GM23338 (cell line): ENCODE measurements around the gene PLEKHD1. TPM values are rescaled to one million over a fixed set of nuclear protein-coding genes. Genes with fewer than 3 reads are reported as not detected.

ENCODE experiments used
- ATAC-seq: fragments of 200-7000 bp; cut with Tn5 transposase; 3 replicates; pipeline ENCODE4 v1.9.1; 2020
- DNase-seq: peaks from one replicate; pipeline ENCODE4 v3.0.0-alpha.2; 2015; ENCODE audit warnings: low spot score
- H2AFZ ChIP-seq: fragments of 200-600 bp; sonication (generic); 2 replicates; pipeline ENCODE4 v1.8.0; 2016; ENCODE audit warnings: antibody characterized with exemption, mild to moderate bottlenecking, moderate library complexity
- H3F3A ChIP-seq: fragments of 200-600 bp; sonication (generic); replicated peaks from 2 replicates; pipeline ENCODE4 v1.8.0; 2017; ENCODE audit warnings: antibody characterized with exemption, mixed run types, low read depth
- H3K27ac ChIP-seq: fragments of 200-600 bp; sonication (generic); 2 replicates; pipeline ENCODE4 v1.6.1; 2016; ENCODE audit warnings: low read depth
- H3K27me3 ChIP-seq: fragments of 200-600 bp; sonication (generic); 2 replicates; pipeline ENCODE4 v1.8.0; 2016; ENCODE audit warnings: mild to moderate bottlenecking, mixed run types, moderate library complexity; ENCODE audit not compliant: insufficient read depth
- H3K36me3 ChIP-seq: fragments of 200-600 bp; sonication (generic); 2 replicates; pipeline ENCODE4 v1.8.0; 2016; ENCODE audit warnings: mild to moderate bottlenecking; ENCODE audit not compliant: insufficient read depth
- H3K4me1 ChIP-seq: fragments of 200-600 bp; sonication (generic); 2 replicates; pipeline ENCODE4 v1.8.0; 2016; ENCODE audit warnings: mild to moderate bottlenecking, moderate library complexity; ENCODE audit not compliant: insufficient read depth
- H3K4me2 ChIP-seq: fragments of 200-600 bp; sonication (generic); 2 replicates; pipeline ENCODE4 v1.7.1; 2017; ENCODE audit warnings: mixed run types
- H3K4me3 ChIP-seq: fragments of 200-600 bp; sonication (generic); 2 replicates; pipeline ENCODE4 v1.6.1; 2016; ENCODE audit warnings: mixed run types
- H3K79me2 ChIP-seq: fragments of 200-600 bp; sonication (generic); replicated peaks from 2 replicates; pipeline ENCODE4 v1.8.0; 2017; ENCODE audit warnings: mild to moderate bottlenecking; ENCODE audit not compliant: insufficient read depth
- H3K9me2 ChIP-seq: fragments of 200-600 bp; sonication (generic); 2 replicates; pipeline ENCODE4 v1.8.0; 2017; ENCODE audit not compliant: insufficient read depth
- H4K20me1 ChIP-seq: fragments of 200-600 bp; sonication (generic); replicated peaks from 2 replicates; pipeline ENCODE4 v1.8.0; 2017; ENCODE audit warnings: mild to moderate bottlenecking; ENCODE audit not compliant: insufficient read depth
- H3K27ac Mint-ChIP-seq: 2 replicates; pipeline ENCODE4 v1.8.0; 2020; ENCODE audit warnings: inconsistent platforms, mild to moderate bottlenecking, moderate library complexity, mixed read lengths
- H3K27me3 Mint-ChIP-seq: 3 replicates; pipeline ENCODE4 v1.8.0; 2022; ENCODE audit warnings: low read depth, mild to moderate bottlenecking, moderate library complexity, mixed read lengths, inconsistent platforms; ENCODE audit not compliant: insufficient read depth, poor library complexity
- H3K36me3 Mint-ChIP-seq: 3 replicates; pipeline ENCODE4 v1.8.0; 2021; ENCODE audit warnings: low read depth, mild to moderate bottlenecking, inconsistent platforms, moderate library complexity, mixed read lengths
- H3K4me1 Mint-ChIP-seq: 3 replicates; pipeline ENCODE4 v1.8.0; 2020; ENCODE audit warnings: mild to moderate bottlenecking, inconsistent platforms, mixed read lengths
- H3K4me3 Mint-ChIP-seq: 3 replicates; pipeline ENCODE4 v1.8.0; 2021; ENCODE audit warnings: moderate library complexity, mild to moderate bottlenecking, inconsistent platforms, mixed read lengths
- H3K9me3 Mint-ChIP-seq: 3 replicates; pipeline ENCODE4 v1.8.0; 2020; ENCODE audit warnings: moderate library complexity, mild to moderate bottlenecking, inconsistent platforms, mixed read lengths
- CREB1 ChIP-seq: fragments of 250-450 bp; sonication (Bioruptor Pico); IDR thresholded peaks from 2 replicates; pipeline ENCODE4 v1.5.0; 2020; ENCODE audit warnings: low read depth, mild to moderate bottlenecking, moderate library complexity
- EZH2 ChIP-seq: fragments of 200-600 bp; sonication (generic); IDR thresholded peaks from one replicate; pipeline ENCODE4 v1.8.0; 2017; ENCODE audit warnings: antibody characterized with exemption, mild to moderate bottlenecking, low read depth; ENCODE audit not compliant: unreplicated experiment
- EZH2phosphoT487 ChIP-seq: fragments of 200-600 bp; sonication (generic); IDR thresholded peaks from one replicate; pipeline ENCODE4 v1.8.1; 2018; ENCODE audit warnings: antibody characterized with exemption; ENCODE audit not compliant: unreplicated experiment
- JUNB ChIP-seq: IDR thresholded peaks from one replicate; pipeline ENCODE4 v1.6.1; 2016; ENCODE audit warnings: antibody characterized with exemption; ENCODE audit not compliant: unreplicated experiment
- NANOG ChIP-seq: IDR thresholded peaks from 2 replicates; pipeline ENCODE4 v1.6.1; 2016; ENCODE audit warnings: antibody characterized with exemption, borderline replicate concordance
- POLR2AphosphoS5 ChIP-seq: IDR thresholded peaks from 2 replicates; pipeline ENCODE4 v1.6.1; 2016; ENCODE audit warnings: antibody characterized with exemption, low read depth
- STAT1 ChIP-seq: IDR thresholded peaks from one replicate; pipeline ENCODE4 v1.6.1; 2016; ENCODE audit warnings: antibody characterized with exemption; ENCODE audit not compliant: unreplicated experiment
- ZNF114 ChIP-seq: fragments of 250-450 bp; sonication (Bioruptor Pico); IDR thresholded peaks from 2 replicates; pipeline ENCODE4 v1.5.0; 2020; ENCODE audit warnings: mild to moderate bottlenecking, moderate library complexity
- ZNF331 ChIP-seq: fragments of 250-450 bp; sonication (Bioruptor Pico); IDR thresholded peaks from 2 replicates; pipeline ENCODE4 v1.5.0; 2020; ENCODE audit warnings: low read depth, mild to moderate bottlenecking, moderate library complexity
- ZNF462 ChIP-seq: fragments of 250-450 bp; sonication (Bioruptor Pico); IDR thresholded peaks from 2 replicates; pipeline ENCODE4 v1.5.0; 2020; ENCODE audit warnings: mild to moderate bottlenecking, moderate library complexity
- polyA plus RNA-seq: library from polyadenylated mRNA; unstranded; fragments of >200 nt; fragmentation: Nextera tagmentation; extraction: Ambion mirVana; gene quantifications from 2 replicates; pipeline ENCODE4 v1.2.1, GENCODE V29; 2016
- total RNA-seq: library from RNA; depleted of rRNA; stranded (reverse); fragments of >200 nt; shearing (Covaris generic); gene quantifications from 2 replicates; pipeline ENCODE4 v1.2.3, GENCODE V29; 2014
- TF ChIP-seq, protein P1 (sequence below): IDR thresholded peaks from 2 replicates; pipeline ENCODE4 v1.6.1; 2016; ENCODE audit warnings: antibody characterized with exemption
- TF ChIP-seq, protein P2 (sequence below), 2 experiments: fragments of 200-600 bp in 1 of 2; sonication (generic) in 1 of 2; conservative IDR thresholded peaks; 2 replicates each; pipeline versions ENCODE4 v1.5.1 to v1.6.1; 2016 to 2017; ENCODE audit warnings: antibody characterized with exemption in 2 of 2, low read depth in 2 of 2, mild to moderate bottlenecking in 2 of 2, moderate library complexity in 1 of 2
- TF ChIP-seq, protein P3 (sequence below): IDR thresholded peaks from one replicate; pipeline ENCODE4 v1.6.1; 2018; ENCODE audit warnings: antibody characterized with exemption; ENCODE audit not compliant: unreplicated experiment

Gene PLEKHD1
- total and polyA plus RNA-seq, 2 experiments from 2014 or later, result 0.19 to 0.28 TPM

DNA sequence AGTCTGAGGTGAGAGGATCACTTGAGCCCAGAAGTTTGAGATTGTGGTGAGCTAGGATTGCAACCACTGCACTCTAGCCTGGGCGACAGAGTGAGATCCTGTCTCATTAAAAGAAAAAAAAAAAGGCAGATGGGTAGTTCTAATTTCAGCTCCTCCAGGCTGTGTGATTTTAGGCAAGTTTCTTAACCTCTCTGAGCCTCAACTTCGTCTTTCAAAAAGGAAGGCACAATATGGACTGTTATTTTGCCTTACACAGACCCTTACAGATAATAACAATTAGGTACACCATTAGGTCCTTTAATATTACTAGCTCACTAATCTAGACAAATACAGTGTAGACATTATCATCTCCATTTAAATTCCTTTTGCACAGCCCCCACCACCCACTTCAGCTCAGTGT lies 94.9 kb downstream of the PLEKHD1 start:
- Histone ChIP-seq H3K9me2 (no peaks in the 10 kb centered on the region), H2AFZ (no peak overlapping the region), H3K4me1 (no peaks in the 10 kb centered on the region), H3K36me3 (no peaks in the 10 kb centered on the region), H3K79me2 (no peaks in the 10 kb centered on the region), H3K27ac (no peak overlapping the region), H3F3A (no peaks in the 10 kb centered on the region), H3K4me2 (no peak overlapping the region), H3K4me3 (no peak overlapping the region), H3K27me3 (peaks cover 19% of the 10 kb centered on the region), H4K20me1 (no peaks in the 10 kb centered on the region)
- DNase-seq (no peak), ATAC-seq (no peak)
- Mint-ChIP-seq H3K27ac (no peak overlapping the region), H3K4me1 (no peaks in the 10 kb centered on the region; the same call in 2 of the 3 replicates), H3K36me3 (no peaks in the 10 kb centered on the region), H3K4me3 (no peak overlapping the region), H3K27me3 (peaks cover 18% of the 10 kb centered on the region), H3K9me3 (no peaks in the 10 kb centered on the region)
- TF ChIP-seq CREB1 (no peak), EZH2phosphoT487 (no peak), ZNF114 (CRISPR knock-in tag) (no peak), EZH2 (no peak), ZNF462 (CRISPR knock-in tag) (no peak), NANOG (no peak), STAT1 (no peak), ZNF331 (CRISPR knock-in tag) (no peak), JUNB (no peak), POLR2AphosphoS5 (no peak)
- TF ChIP-seq, protein P1, sequence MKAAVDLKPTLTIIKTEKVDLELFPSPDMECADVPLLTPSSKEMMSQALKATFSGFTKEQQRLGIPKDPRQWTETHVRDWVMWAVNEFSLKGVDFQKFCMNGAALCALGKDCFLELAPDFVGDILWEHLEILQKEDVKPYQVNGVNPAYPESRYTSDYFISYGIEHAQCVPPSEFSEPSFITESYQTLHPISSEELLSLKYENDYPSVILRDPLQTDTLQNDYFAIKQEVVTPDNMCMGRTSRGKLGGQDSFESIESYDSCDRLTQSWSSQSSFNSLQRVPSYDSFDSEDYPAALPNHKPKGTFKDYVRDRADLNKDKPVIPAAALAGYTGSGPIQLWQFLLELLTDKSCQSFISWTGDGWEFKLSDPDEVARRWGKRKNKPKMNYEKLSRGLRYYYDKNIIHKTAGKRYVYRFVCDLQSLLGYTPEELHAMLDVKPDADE, result no peak
- TF ChIP-seq, protein P2, sequence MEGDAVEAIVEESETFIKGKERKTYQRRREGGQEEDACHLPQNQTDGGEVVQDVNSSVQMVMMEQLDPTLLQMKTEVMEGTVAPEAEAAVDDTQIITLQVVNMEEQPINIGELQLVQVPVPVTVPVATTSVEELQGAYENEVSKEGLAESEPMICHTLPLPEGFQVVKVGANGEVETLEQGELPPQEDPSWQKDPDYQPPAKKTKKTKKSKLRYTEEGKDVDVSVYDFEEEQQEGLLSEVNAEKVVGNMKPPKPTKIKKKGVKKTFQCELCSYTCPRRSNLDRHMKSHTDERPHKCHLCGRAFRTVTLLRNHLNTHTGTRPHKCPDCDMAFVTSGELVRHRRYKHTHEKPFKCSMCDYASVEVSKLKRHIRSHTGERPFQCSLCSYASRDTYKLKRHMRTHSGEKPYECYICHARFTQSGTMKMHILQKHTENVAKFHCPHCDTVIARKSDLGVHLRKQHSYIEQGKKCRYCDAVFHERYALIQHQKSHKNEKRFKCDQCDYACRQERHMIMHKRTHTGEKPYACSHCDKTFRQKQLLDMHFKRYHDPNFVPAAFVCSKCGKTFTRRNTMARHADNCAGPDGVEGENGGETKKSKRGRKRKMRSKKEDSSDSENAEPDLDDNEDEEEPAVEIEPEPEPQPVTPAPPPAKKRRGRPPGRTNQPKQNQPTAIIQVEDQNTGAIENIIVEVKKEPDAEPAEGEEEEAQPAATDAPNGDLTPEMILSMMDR (conservative IDR thresholded peaks at IDR 0.05; ENCODE audit: low read depth in 2 of 2), result no peak
- TF ChIP-seq, protein P3, sequence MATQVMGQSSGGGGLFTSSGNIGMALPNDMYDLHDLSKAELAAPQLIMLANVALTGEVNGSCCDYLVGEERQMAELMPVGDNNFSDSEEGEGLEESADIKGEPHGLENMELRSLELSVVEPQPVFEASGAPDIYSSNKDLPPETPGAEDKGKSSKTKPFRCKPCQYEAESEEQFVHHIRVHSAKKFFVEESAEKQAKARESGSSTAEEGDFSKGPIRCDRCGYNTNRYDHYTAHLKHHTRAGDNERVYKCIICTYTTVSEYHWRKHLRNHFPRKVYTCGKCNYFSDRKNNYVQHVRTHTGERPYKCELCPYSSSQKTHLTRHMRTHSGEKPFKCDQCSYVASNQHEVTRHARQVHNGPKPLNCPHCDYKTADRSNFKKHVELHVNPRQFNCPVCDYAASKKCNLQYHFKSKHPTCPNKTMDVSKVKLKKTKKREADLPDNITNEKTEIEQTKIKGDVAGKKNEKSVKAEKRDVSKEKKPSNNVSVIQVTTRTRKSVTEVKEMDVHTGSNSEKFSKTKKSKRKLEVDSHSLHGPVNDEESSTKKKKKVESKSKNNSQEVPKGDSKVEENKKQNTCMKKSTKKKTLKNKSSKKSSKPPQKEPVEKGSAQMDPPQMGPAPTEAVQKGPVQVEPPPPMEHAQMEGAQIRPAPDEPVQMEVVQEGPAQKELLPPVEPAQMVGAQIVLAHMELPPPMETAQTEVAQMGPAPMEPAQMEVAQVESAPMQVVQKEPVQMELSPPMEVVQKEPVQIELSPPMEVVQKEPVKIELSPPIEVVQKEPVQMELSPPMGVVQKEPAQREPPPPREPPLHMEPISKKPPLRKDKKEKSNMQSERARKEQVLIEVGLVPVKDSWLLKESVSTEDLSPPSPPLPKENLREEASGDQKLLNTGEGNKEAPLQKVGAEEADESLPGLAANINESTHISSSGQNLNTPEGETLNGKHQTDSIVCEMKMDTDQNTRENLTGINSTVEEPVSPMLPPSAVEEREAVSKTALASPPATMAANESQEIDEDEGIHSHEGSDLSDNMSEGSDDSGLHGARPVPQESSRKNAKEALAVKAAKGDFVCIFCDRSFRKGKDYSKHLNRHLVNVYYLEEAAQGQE, result no peak
